H9 (cell line): ENCODE data around the gene PPP4R3B. TPM values are rescaled to one million over a fixed set of nuclear protein-coding genes. Genes with fewer than 3 reads are reported as not detected.

ENCODE experiments used
- DNase-seq: peaks from one replicate; pipeline ENCODE4 v3.0.0-alpha.2; 2017
- H2AFZ ChIP-seq: one replicate; pipeline ENCODE4 v1.6.1; 2013; ENCODE audit warnings: mild to moderate bottlenecking, low read length, control low read depth, moderate library complexity
- H2AK5ac ChIP-seq: 2 replicates; pipeline ENCODE4 v1.6.1; 2013; ENCODE audit warnings: low read length, control low read depth, mixed read lengths; ENCODE audit not compliant: insufficient read length
- H2BK120ac ChIP-seq: one replicate; pipeline ENCODE4 v1.6.1; 2013; ENCODE audit warnings: low read depth, mild to moderate bottlenecking, low read length, control low read depth, inconsistent platforms; ENCODE audit not compliant: poor library complexity, severe bottlenecking
- H2BK12ac ChIP-seq: 2 replicates; pipeline ENCODE4 v1.6.1; 2013; ENCODE audit warnings: low read length, control low read depth, mixed read lengths, low read depth; ENCODE audit not compliant: insufficient read length
- H2BK15ac ChIP-seq: 2 replicates; pipeline ENCODE4 v1.6.1; 2013; ENCODE audit warnings: low read depth, low read length, control low read depth
- H2BK20ac ChIP-seq: one replicate; pipeline ENCODE4 v1.6.1; 2013; ENCODE audit warnings: low read depth, mild to moderate bottlenecking, low read length, control low read depth, inconsistent platforms; ENCODE audit not compliant: poor library complexity, severe bottlenecking
- H2BK5ac ChIP-seq: 2 replicates; pipeline ENCODE4 v1.6.1; 2013; ENCODE audit warnings: low read length, control low read depth, mixed read lengths; ENCODE audit not compliant: insufficient read length
- H3K14ac ChIP-seq: 2 replicates; pipeline ENCODE4 v1.6.1; 2013; ENCODE audit warnings: low read length, control low read depth; ENCODE audit not compliant: insufficient read depth
- H3K18ac ChIP-seq: 2 replicates; pipeline ENCODE4 v1.6.1; 2013; ENCODE audit warnings: low read depth, mild to moderate bottlenecking, mixed read lengths, low read length, control low read depth; ENCODE audit not compliant: insufficient read length
- H3K23ac ChIP-seq: 2 replicates; pipeline ENCODE4 v1.6.1; 2013; ENCODE audit warnings: low read length, control low read depth, mixed read lengths, low read depth; ENCODE audit not compliant: insufficient read length
- H3K23me2 ChIP-seq: 2 replicates; pipeline ENCODE4 v1.6.1; 2013; ENCODE audit warnings: low read depth, mild to moderate bottlenecking, mixed read lengths, low read length, control low read depth; ENCODE audit not compliant: insufficient read length, poor library complexity, severe bottlenecking
- H3K27ac ChIP-seq: 2 replicates; pipeline ENCODE4 v1.5.1; 2013; ENCODE audit warnings: low read length, control low read depth, mixed read lengths, low read depth; ENCODE audit not compliant: insufficient read length
- H3K27me3 ChIP-seq: 2 replicates; pipeline ENCODE4 v1.6.1; 2013; ENCODE audit warnings: low read length, control low read depth, inconsistent platforms; ENCODE audit not compliant: insufficient read depth
- H3K4ac ChIP-seq: 2 replicates; pipeline ENCODE4 v1.6.1; 2013; ENCODE audit warnings: low read depth, mild to moderate bottlenecking, control low read depth, inconsistent platforms, low read length, moderate library complexity
- H3K4me1 ChIP-seq: 2 replicates; pipeline ENCODE4 v1.6.1; 2013; ENCODE audit warnings: low read length, control low read depth, inconsistent platforms; ENCODE audit not compliant: insufficient read depth
- H3K4me2 ChIP-seq: 2 replicates; pipeline ENCODE4 v1.6.1; 2013; ENCODE audit warnings: low read length, control low read depth, mixed read lengths; ENCODE audit not compliant: insufficient read length, insufficient read depth
- H3K56ac ChIP-seq: 2 replicates; pipeline ENCODE4 v1.6.1; 2013; ENCODE audit warnings: low read depth, mild to moderate bottlenecking, mixed read lengths, low read length, control low read depth; ENCODE audit not compliant: insufficient read length
- H3K79me1 ChIP-seq: 2 replicates; pipeline ENCODE4 v1.6.1; 2013; ENCODE audit warnings: low read depth, mild to moderate bottlenecking, moderate library complexity, low read length, control low read depth, inconsistent platforms; ENCODE audit not compliant: insufficient read depth, poor library complexity, severe bottlenecking
- H3K79me2 ChIP-seq: 2 replicates; pipeline ENCODE4 v1.6.1; 2013; ENCODE audit warnings: low read length, control low read depth, inconsistent platforms; ENCODE audit not compliant: insufficient read depth
- H3K9ac ChIP-seq: 2 replicates; pipeline ENCODE4 v1.6.1; 2013; ENCODE audit warnings: low read length, control low read depth, mixed read lengths; ENCODE audit not compliant: insufficient read length; ENCODE audit errors: extremely low read depth
- H3K9me3 ChIP-seq: one replicate; pipeline ENCODE4 v1.6.1; 2013; ENCODE audit warnings: low read depth, low read length, inconsistent platforms; ENCODE audit not compliant: control insufficient read depth
- H3T11ph ChIP-seq: one replicate; pipeline ENCODE4 v1.6.1; 2013; ENCODE audit warnings: mild to moderate bottlenecking, low read length, control low read depth, inconsistent platforms
- H4K20me1 ChIP-seq: one replicate; pipeline ENCODE4 v1.6.1; 2013; ENCODE audit not compliant: control insufficient read depth, insufficient read length, insufficient read depth
- H4K5ac ChIP-seq: 2 replicates; pipeline ENCODE4 v1.6.1; 2013; ENCODE audit warnings: low read depth, mild to moderate bottlenecking, mixed read lengths, low read length, control low read depth; ENCODE audit not compliant: insufficient read length
- H4K8ac ChIP-seq: replicated peaks from 2 replicates; pipeline ENCODE4 v1.6.1; 2013; ENCODE audit warnings: low read length, control low read depth, mixed read lengths, low read depth; ENCODE audit not compliant: insufficient read length
- H4K91ac ChIP-seq: 2 replicates; pipeline ENCODE4 v1.6.1; 2013; ENCODE audit warnings: low read depth, mild to moderate bottlenecking, moderate library complexity, mixed read lengths, low read length, control low read depth; ENCODE audit not compliant: insufficient read length
- H3K27ac Mint-ChIP-seq, 3 experiments: 2 replicates in 2 of 3; 3 replicates in 1 of 3; pipeline ENCODE4 v1.8.0; 2020 to 2021; ENCODE audit warnings: mixed read lengths in 3 of 3, mild to moderate bottlenecking in 1 of 3, moderate library complexity in 1 of 3
- H3K27me3 Mint-ChIP-seq: 2 replicates; pipeline ENCODE4 v1.8.0; 2021; ENCODE audit warnings: low read depth, mild to moderate bottlenecking, moderate library complexity, mixed read lengths
- H3K36me3 Mint-ChIP-seq, 3 experiments: 2 replicates in 2 of 3; 3 replicates in 1 of 3; pipeline ENCODE4 v1.8.0; 2020 to 2021; ENCODE audit warnings: low read depth in 3 of 3, mixed read lengths in 3 of 3; ENCODE audit not compliant: insufficient read depth in 1 of 3
- H3K4me1 Mint-ChIP-seq, 2 experiments: 2 replicates each; pipeline ENCODE4 v1.8.0; 2020; ENCODE audit warnings: mixed read lengths in 2 of 2
- H3K4me3 Mint-ChIP-seq, 2 experiments: 2 replicates in 1 of 2; 3 replicates in 1 of 2; pipeline ENCODE4 v1.8.0; 2020 to 2021; ENCODE audit warnings: mild to moderate bottlenecking in 2 of 2, mixed read lengths in 2 of 2, moderate library complexity in 1 of 2
- H3K9me3 Mint-ChIP-seq, 2 experiments: 2 replicates in 1 of 2; 3 replicates in 1 of 2; pipeline ENCODE4 v1.8.0; 2020; ENCODE audit warnings: mild to moderate bottlenecking in 2 of 2, mixed read lengths in 2 of 2, moderate library complexity in 1 of 2
- CTCF ChIP-seq: fragments of 200-600 bp; sonication (generic); conservative IDR thresholded peaks from 3 replicates; pipeline ENCODE4 v1.8.0; 2021; ENCODE audit warnings: antibody characterized with exemption, mild to moderate bottlenecking
- WGBS: extraction: QIAGEN DNeasy Blood & Tissue Kit; methylation state at CpG from one replicate; pipeline ENCODE4 v1.1.7; 2013; ENCODE audit warnings: missing lambda C conversion rate, low lambda C conversion rate, mixed read lengths; ENCODE audit not compliant: insufficient read length; ENCODE audit errors: extremely low coverage; 5-methylcytosine and 5-hydroxymethylcytosine counted together
- total RNA-seq: library from RNA; stranded (reverse); gene quantifications from 2 replicates; pipeline ENCODE4 v1.2.1, GENCODE V29; 2021

The PPP4R3B gene
- total RNA-seq, 1 experiment from 2014 or later, result 37.6 TPM

- H2AFZ ChIP-seq, result peak overlapping the region; percentile 84
Measured at GRCh38 chr2:55502590-55503141, 114.8 kb downstream of the PPP4R3B start.

More at GRCh38 chr2:55502590-55503141, 114.8 kb downstream of the PPP4R3B start:
- WGBS, result no CpG with 5 or more reads among the region's 9 CpGs
- Histone ChIP-seq H4K8ac (peak overlapping the region; percentile 45), H2AK5ac (no peak overlapping the region), H2BK12ac (no peak overlapping the region), H4K5ac (no peak overlapping the region), H3K56ac (no peak overlapping the region), H3T11ph (no peak overlapping the region), H4K91ac (no peak overlapping the region), H3K18ac (no peak overlapping the region), H4K20me1 (no peaks in the 10 kb centered on the region), H3K79me1 (no peaks in the 10 kb centered on the region), H3K14ac (no peak overlapping the region), H3K23me2 (no peaks in the 10 kb centered on the region), H3K27me3 (no peaks in the 10 kb centered on the region), H3K4me1 (no peaks in the 10 kb centered on the region), H2BK20ac (no peak overlapping the region), H3K4ac (no peak overlapping the region), H3K4me2 (no peak overlapping the region), H3K9ac (no peak overlapping the region), H3K23ac (no peak overlapping the region), H3K79me2 (no peaks in the 10 kb centered on the region), H2BK15ac (no peak overlapping the region), H2BK120ac (no peak overlapping the region), H3K9me3 (no peaks in the 10 kb centered on the region), H2BK5ac (no peak overlapping the region), H3K27ac (no peak overlapping the region)
- H3K9me3 Mint-ChIP-seq, result no peaks in the 10 kb centered on the region
- no peak overlapping the region for H3K4me3 Mint-ChIP-seq
- no peaks in the 10 kb centered on the region for H3K36me3 Mint-ChIP-seq
- peak overlapping the region in 1 of 3 experiments; percentile 20; a peak in 1 of 7 replicates for H3K27ac Mint-ChIP-seq
- DNase-seq, result no peak
- H3K27me3 Mint-ChIP-seq, result no peaks in the 10 kb centered on the region; the same call in 1 of the 2 replicates
- H3K4me1 Mint-ChIP-seq, result peaks cover 6 to 8% of the 10 kb centered on the region in 2 experiments; a peak in 2 of 4 replicates
- TF ChIP-seq CTCF, result no peak
